GM23338 (cell line): ENCODE measurements around the gene STOML3. TPM values are rescaled to one million over a fixed set of nuclear protein-coding genes. Genes with fewer than 3 reads are reported as not detected.

Experiments used
- ATAC-seq: fragments of 200-7000 bp; cut with Tn5 transposase; 3 replicates; pipeline ENCODE4 v1.9.1; 2020
- DNase-seq: peaks from one replicate; pipeline ENCODE4 v3.0.0-alpha.2; 2015; ENCODE audit warnings: low spot score
- H2AFZ ChIP-seq: fragments of 200-600 bp; sonication (generic); 2 replicates; pipeline ENCODE4 v1.8.0; 2016; ENCODE audit warnings: antibody characterized with exemption, mild to moderate bottlenecking, moderate library complexity
- H3F3A ChIP-seq: fragments of 200-600 bp; sonication (generic); replicated peaks from 2 replicates; pipeline ENCODE4 v1.8.0; 2017; ENCODE audit warnings: antibody characterized with exemption, mixed run types, low read depth
- H3K27ac ChIP-seq: fragments of 200-600 bp; sonication (generic); 2 replicates; pipeline ENCODE4 v1.6.1; 2016; ENCODE audit warnings: low read depth
- H3K27me3 ChIP-seq: fragments of 200-600 bp; sonication (generic); 2 replicates; pipeline ENCODE4 v1.8.0; 2016; ENCODE audit warnings: mild to moderate bottlenecking, mixed run types, moderate library complexity; ENCODE audit not compliant: insufficient read depth
- H3K36me3 ChIP-seq: fragments of 200-600 bp; sonication (generic); 2 replicates; pipeline ENCODE4 v1.8.0; 2016; ENCODE audit warnings: mild to moderate bottlenecking; ENCODE audit not compliant: insufficient read depth
- H3K4me1 ChIP-seq: fragments of 200-600 bp; sonication (generic); 2 replicates; pipeline ENCODE4 v1.8.0; 2016; ENCODE audit warnings: mild to moderate bottlenecking, moderate library complexity; ENCODE audit not compliant: insufficient read depth
- H3K4me2 ChIP-seq: fragments of 200-600 bp; sonication (generic); 2 replicates; pipeline ENCODE4 v1.7.1; 2017; ENCODE audit warnings: mixed run types
- H3K4me3 ChIP-seq: fragments of 200-600 bp; sonication (generic); 2 replicates; pipeline ENCODE4 v1.6.1; 2016; ENCODE audit warnings: mixed run types
- H3K79me2 ChIP-seq: fragments of 200-600 bp; sonication (generic); replicated peaks from 2 replicates; pipeline ENCODE4 v1.8.0; 2017; ENCODE audit warnings: mild to moderate bottlenecking; ENCODE audit not compliant: insufficient read depth
- H3K9me2 ChIP-seq: fragments of 200-600 bp; sonication (generic); 2 replicates; pipeline ENCODE4 v1.8.0; 2017; ENCODE audit not compliant: insufficient read depth
- H4K20me1 ChIP-seq: fragments of 200-600 bp; sonication (generic); replicated peaks from 2 replicates; pipeline ENCODE4 v1.8.0; 2017; ENCODE audit warnings: mild to moderate bottlenecking; ENCODE audit not compliant: insufficient read depth
- H3K27ac Mint-ChIP-seq: 2 replicates; pipeline ENCODE4 v1.8.0; 2020; ENCODE audit warnings: inconsistent platforms, mild to moderate bottlenecking, moderate library complexity, mixed read lengths
- H3K27me3 Mint-ChIP-seq: 3 replicates; pipeline ENCODE4 v1.8.0; 2022; ENCODE audit warnings: low read depth, mild to moderate bottlenecking, moderate library complexity, mixed read lengths, inconsistent platforms; ENCODE audit not compliant: insufficient read depth, poor library complexity
- H3K36me3 Mint-ChIP-seq: 3 replicates; pipeline ENCODE4 v1.8.0; 2021; ENCODE audit warnings: low read depth, mild to moderate bottlenecking, inconsistent platforms, moderate library complexity, mixed read lengths
- H3K4me1 Mint-ChIP-seq: 3 replicates; pipeline ENCODE4 v1.8.0; 2020; ENCODE audit warnings: mild to moderate bottlenecking, inconsistent platforms, mixed read lengths
- H3K4me3 Mint-ChIP-seq: 3 replicates; pipeline ENCODE4 v1.8.0; 2021; ENCODE audit warnings: moderate library complexity, mild to moderate bottlenecking, inconsistent platforms, mixed read lengths
- H3K9me3 Mint-ChIP-seq: 3 replicates; pipeline ENCODE4 v1.8.0; 2020; ENCODE audit warnings: moderate library complexity, mild to moderate bottlenecking, inconsistent platforms, mixed read lengths
- EZH2 ChIP-seq: fragments of 200-600 bp; sonication (generic); IDR thresholded peaks from one replicate; pipeline ENCODE4 v1.8.0; 2017; ENCODE audit warnings: antibody characterized with exemption, mild to moderate bottlenecking, low read depth; ENCODE audit not compliant: unreplicated experiment
- EZH2phosphoT487 ChIP-seq: fragments of 200-600 bp; sonication (generic); IDR thresholded peaks from one replicate; pipeline ENCODE4 v1.8.1; 2018; ENCODE audit warnings: antibody characterized with exemption; ENCODE audit not compliant: unreplicated experiment
- JUNB ChIP-seq: IDR thresholded peaks from one replicate; pipeline ENCODE4 v1.6.1; 2016; ENCODE audit warnings: antibody characterized with exemption; ENCODE audit not compliant: unreplicated experiment
- NANOG ChIP-seq: IDR thresholded peaks from 2 replicates; pipeline ENCODE4 v1.6.1; 2016; ENCODE audit warnings: antibody characterized with exemption, borderline replicate concordance
- POLR2AphosphoS5 ChIP-seq: IDR thresholded peaks from 2 replicates; pipeline ENCODE4 v1.6.1; 2016; ENCODE audit warnings: antibody characterized with exemption, low read depth
- REST ChIP-seq: IDR thresholded peaks from one replicate; pipeline ENCODE4 v1.6.1; 2018; ENCODE audit warnings: antibody characterized with exemption; ENCODE audit not compliant: unreplicated experiment
- STAT1 ChIP-seq: IDR thresholded peaks from one replicate; pipeline ENCODE4 v1.6.1; 2016; ENCODE audit warnings: antibody characterized with exemption; ENCODE audit not compliant: unreplicated experiment
- ZNF114 ChIP-seq: fragments of 250-450 bp; sonication (Bioruptor Pico); IDR thresholded peaks from 2 replicates; pipeline ENCODE4 v1.5.0; 2020; ENCODE audit warnings: mild to moderate bottlenecking, moderate library complexity
- ZNF462 ChIP-seq: fragments of 250-450 bp; sonication (Bioruptor Pico); IDR thresholded peaks from 2 replicates; pipeline ENCODE4 v1.5.0; 2020; ENCODE audit warnings: mild to moderate bottlenecking, moderate library complexity
- polyA plus RNA-seq: library from polyadenylated mRNA; unstranded; fragments of >200 nt; fragmentation: Nextera tagmentation; extraction: Ambion mirVana; gene quantifications from 2 replicates; pipeline ENCODE4 v1.2.1, GENCODE V29; 2016
- total RNA-seq: library from RNA; depleted of rRNA; stranded (reverse); fragments of >200 nt; shearing (Covaris generic); gene quantifications from 2 replicates; pipeline ENCODE4 v1.2.3, GENCODE V29; 2014
- TF ChIP-seq, protein P1 (sequence below), 2 experiments: fragments of 200-600 bp in 1 of 2; sonication (generic) in 1 of 2; conservative IDR thresholded peaks; 2 replicates each; pipeline versions ENCODE4 v1.5.1 to v1.6.1; 2016 to 2017; ENCODE audit warnings: antibody characterized with exemption in 2 of 2, low read depth in 2 of 2, mild to moderate bottlenecking in 2 of 2, moderate library complexity in 1 of 2
- TF ChIP-seq, protein P2 (sequence below): IDR thresholded peaks from 2 replicates; pipeline ENCODE4 v1.6.1; 2016; ENCODE audit warnings: antibody characterized with exemption

Gene STOML3
- total and polyA plus RNA-seq, 2 experiments from 2014 or later, result not detected

DNA sequence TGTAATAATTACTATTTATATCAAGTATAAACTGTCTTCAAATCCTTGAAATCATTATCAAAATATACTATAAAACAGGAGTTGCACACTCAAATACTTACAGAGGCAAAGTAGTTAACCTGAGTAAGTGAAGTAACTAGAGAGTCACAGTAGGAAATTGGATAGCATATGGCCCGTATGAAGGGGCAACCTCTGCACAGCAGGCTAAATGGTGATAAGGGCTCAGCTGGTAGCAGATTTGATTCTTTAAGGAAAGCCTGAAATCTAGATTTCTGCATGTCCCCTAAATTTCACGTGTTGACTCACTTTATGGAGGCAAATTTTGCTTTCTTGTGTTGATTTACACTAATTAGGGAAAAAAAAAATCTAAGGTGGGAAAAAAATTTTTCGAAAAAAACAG, 46.4 kb downstream of the STOML3 start (continued):
- TF ChIP-seq ZNF462 (CRISPR knock-in tag) (no peak), ZNF114 (CRISPR knock-in tag) (no peak)
- TF ChIP-seq, protein P1, sequence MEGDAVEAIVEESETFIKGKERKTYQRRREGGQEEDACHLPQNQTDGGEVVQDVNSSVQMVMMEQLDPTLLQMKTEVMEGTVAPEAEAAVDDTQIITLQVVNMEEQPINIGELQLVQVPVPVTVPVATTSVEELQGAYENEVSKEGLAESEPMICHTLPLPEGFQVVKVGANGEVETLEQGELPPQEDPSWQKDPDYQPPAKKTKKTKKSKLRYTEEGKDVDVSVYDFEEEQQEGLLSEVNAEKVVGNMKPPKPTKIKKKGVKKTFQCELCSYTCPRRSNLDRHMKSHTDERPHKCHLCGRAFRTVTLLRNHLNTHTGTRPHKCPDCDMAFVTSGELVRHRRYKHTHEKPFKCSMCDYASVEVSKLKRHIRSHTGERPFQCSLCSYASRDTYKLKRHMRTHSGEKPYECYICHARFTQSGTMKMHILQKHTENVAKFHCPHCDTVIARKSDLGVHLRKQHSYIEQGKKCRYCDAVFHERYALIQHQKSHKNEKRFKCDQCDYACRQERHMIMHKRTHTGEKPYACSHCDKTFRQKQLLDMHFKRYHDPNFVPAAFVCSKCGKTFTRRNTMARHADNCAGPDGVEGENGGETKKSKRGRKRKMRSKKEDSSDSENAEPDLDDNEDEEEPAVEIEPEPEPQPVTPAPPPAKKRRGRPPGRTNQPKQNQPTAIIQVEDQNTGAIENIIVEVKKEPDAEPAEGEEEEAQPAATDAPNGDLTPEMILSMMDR (conservative IDR thresholded peaks at IDR 0.05; ENCODE audit: low read depth in 2 of 2), result no peak

GRCh38 chr13:38943231-38943630, 47.4 kb downstream of the STOML3 start:
- no peaks in the 10 kb centered on the region for H3K36me3 ChIP-seq
- H3K27me3 ChIP-seq, result no peaks in the 10 kb centered on the region
- no peak overlapping the region for H3K27ac ChIP-seq
- H3K4me2 ChIP-seq, result no peak overlapping the region
- peak overlapping the region; percentile 23; the same call in 1 of the 2 replicates for H2AFZ ChIP-seq
- Mint-ChIP-seq H3K27ac (no peak overlapping the region), H3K4me3 (no peak overlapping the region), H3K4me1 (no peaks in the 10 kb centered on the region), H3K27me3 (peaks cover 7% of the 10 kb centered on the region), H3K36me3 (no peaks in the 10 kb centered on the region), H3K9me3 (no peaks in the 10 kb centered on the region)
- no peaks in the 10 kb centered on the region for H3F3A ChIP-seq
- H3K4me1 ChIP-seq, result no peaks in the 10 kb centered on the region
- H3K9me2 ChIP-seq, result peaks cover 10% of the 10 kb centered on the region; the same call in 1 of the 2 replicates
- no peaks in the 10 kb centered on the region for H3K79me2 ChIP-seq
- no peak for ATAC-seq
- H3K4me3 ChIP-seq, result no peak overlapping the region
- DNase-seq, result no peak
- no peaks in the 10 kb centered on the region for H4K20me1 ChIP-seq
- no peak for TF ChIP-seq EZH2phosphoT487
- no peak for TF ChIP-seq STAT1
- no peak for TF ChIP-seq EZH2
- no peak for TF ChIP-seq POLR2AphosphoS5
- no peak for TF ChIP-seq REST
- TF ChIP-seq, protein P1 (conservative IDR thresholded peaks at IDR 0.05; ENCODE audit: low read depth in 2 of 2), result no peak
- TF ChIP-seq, protein P2, sequence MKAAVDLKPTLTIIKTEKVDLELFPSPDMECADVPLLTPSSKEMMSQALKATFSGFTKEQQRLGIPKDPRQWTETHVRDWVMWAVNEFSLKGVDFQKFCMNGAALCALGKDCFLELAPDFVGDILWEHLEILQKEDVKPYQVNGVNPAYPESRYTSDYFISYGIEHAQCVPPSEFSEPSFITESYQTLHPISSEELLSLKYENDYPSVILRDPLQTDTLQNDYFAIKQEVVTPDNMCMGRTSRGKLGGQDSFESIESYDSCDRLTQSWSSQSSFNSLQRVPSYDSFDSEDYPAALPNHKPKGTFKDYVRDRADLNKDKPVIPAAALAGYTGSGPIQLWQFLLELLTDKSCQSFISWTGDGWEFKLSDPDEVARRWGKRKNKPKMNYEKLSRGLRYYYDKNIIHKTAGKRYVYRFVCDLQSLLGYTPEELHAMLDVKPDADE, result no peak
- TF ChIP-seq JUNB, result no peak
- TF ChIP-seq NANOG, result no peak
